ENCODE data around the gene COQ8A. TPM values are rescaled to one million over a fixed set of nuclear protein-coding genes. Genes with fewer than 3 reads are reported as not detected.

COQ8A gene
- 21.0 and 29.7 TPM in 2 replicates for total RNA-seq (ENCODE audit: low replicate concordance)
- long read RNA-seq, transcript COQ8A-201 (15 exons, 2,872 nt) = major isoform, 54 of 65 reads
- long read RNA-seq, partial matches to known transcripts = 6 of 65 reads
- long read RNA-seq, other reads (novel, unspliced or antisense) = 5 of 65 reads

GRCh38 chr1:226940029-226940805, at the start of gene COQ8A:
COQ8A (plus strand) TSS chr1:226940294; CDS start chr1:226961386, 21,092 bp downstream.
- Mint-ChIP-seq H3K36me3 (no peaks in the 10 kb centered on the region), H3K4me1 (ENCODE audit: unreplicated experiment) (peaks cover 43% of the 10 kb centered on the region), H3K4me3 (peak within 1 kb of the TSS; percentile 92), H3K9me3 (peaks cover 5% of the 10 kb centered on the region), H3K27ac (peak within 1 kb of the TSS; percentile 91), H3K27me3 (no peaks in the 10 kb centered on the region)
- no peak for TF ChIP-seq CTCF (conservative IDR thresholded peaks at IDR 0.05)
- peak; percentile 99 for DNase-seq (ENCODE audit: extremely low spot score, unreplicated experiment)

DNA sequence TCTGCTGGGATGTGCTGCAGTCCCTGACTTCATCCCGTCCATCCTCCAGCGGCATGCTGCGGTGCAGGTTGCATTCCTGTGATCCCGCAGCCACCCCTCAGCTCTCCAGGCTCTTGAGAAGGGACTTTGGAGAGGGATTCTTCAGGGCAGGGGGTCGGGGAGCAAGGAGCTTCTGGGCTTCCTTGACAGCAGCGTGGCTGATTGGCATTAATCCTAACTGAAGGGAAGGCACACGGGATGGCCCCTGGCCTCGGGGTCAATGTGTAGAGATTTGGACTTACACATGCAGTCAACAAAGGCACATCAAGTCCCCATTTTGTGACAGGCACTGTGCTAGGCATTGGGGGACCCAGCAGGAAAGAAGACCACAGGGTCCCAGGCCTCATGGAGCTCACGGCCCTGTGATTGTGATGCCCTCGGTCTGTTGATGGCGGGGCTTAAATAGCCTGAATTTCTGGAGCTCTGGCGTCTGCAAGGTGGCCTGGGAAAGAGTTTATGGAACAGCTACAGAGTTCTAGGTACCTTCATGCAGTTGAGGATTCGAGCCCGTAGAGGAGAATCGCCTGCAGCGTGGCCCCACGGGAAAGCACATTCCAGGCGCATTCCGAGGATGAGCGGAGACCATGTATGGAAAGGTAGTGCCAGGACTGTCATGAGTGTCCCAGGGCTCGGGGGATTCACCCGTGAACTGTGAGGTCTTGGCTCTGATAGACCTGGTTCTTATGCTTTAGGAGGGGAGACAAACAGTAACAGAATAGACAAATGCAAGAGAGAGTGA, 49.6 kb upstream of the COQ8A start:
- Mint-ChIP-seq H3K36me3 (peaks cover 7% of the 10 kb centered on the region), H3K9me3 (no peaks in the 10 kb centered on the region), H3K27ac (no peak overlapping the region), H3K27me3 (no peaks in the 10 kb centered on the region), H3K4me3 (no peak overlapping the region), H3K4me1 (ENCODE audit: unreplicated experiment) (no peaks in the 10 kb centered on the region)
- DNase-seq (ENCODE audit: extremely low spot score, unreplicated experiment) = no peak
- no peak for TF ChIP-seq CTCF (conservative IDR thresholded peaks at IDR 0.05)

DNA sequence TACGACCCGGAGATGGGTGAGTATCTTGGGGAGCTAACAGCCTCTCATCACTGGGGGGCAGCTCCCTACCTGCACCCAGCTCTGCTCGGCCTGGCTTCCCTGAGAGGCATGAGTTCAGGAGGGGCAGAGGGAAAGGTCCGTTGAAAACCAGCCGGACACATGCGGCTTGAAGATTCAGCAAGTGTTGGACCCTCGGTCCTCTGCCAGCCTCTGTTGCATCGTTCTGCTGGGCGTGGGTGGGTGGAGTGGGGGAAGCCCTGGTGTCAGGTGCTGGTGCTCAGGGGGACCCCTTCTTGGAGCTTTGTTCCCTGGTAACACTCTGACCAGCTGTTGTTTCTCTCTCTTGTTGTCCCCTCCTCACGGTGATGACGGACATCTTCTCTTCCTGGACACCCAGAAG, 48.7 kb upstream of the COQ8A start:
- Mint-ChIP-seq H3K36me3 (peaks cover 7% of the 10 kb centered on the region), H3K27me3 (no peaks in the 10 kb centered on the region), H3K4me1 (ENCODE audit: unreplicated experiment) (no peaks in the 10 kb centered on the region), H3K9me3 (no peaks in the 10 kb centered on the region), H3K4me3 (no peak overlapping the region), H3K27ac (no peak overlapping the region)
- no peak for DNase-seq (ENCODE audit: extremely low spot score, unreplicated experiment)
- no peak for TF ChIP-seq CTCF (conservative IDR thresholded peaks at IDR 0.05)

DNA sequence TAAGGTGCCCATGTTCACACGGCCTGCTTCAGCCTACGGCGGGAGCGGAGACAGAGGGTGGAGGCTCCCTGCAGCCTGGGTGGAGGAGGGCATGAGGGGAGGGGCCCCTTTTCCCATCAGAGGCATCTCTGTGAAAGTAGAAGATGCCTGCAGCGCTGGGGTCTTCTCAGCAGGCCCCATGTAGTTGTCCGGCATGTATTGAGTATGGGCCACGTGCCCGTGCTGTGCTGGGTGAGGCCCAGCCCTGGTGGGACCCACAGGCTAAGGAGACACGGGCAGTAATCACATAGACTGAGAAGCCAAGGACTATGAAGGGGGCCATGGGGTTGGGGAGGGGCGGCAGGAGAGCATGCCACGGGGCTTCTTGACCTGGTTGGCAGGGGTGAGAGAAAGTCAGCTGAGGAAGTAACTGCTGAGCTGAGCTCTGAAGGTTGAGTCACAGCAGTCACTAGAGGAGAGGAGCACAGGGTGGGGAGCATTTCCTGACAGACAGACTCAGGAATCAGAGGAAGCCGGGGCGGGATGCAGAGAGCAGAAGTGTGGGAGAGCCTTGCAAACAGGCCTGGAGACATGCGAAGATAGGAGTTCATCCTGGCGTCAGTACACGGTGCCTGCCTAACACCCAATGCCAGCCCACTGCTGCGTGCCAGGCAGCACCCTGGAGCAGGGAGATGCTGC, 48.1 kb upstream of the COQ8A start:
- DNase-seq (ENCODE audit: extremely low spot score, unreplicated experiment) = no peak
- Mint-ChIP-seq H3K27me3 (no peaks in the 10 kb centered on the region), H3K9me3 (no peaks in the 10 kb centered on the region), H3K36me3 (peaks cover 10% of the 10 kb centered on the region), H3K4me1 (ENCODE audit: unreplicated experiment) (no peaks in the 10 kb centered on the region), H3K4me3 (no peak overlapping the region), H3K27ac (no peak overlapping the region)
- TF ChIP-seq CTCF (conservative IDR thresholded peaks at IDR 0.05) = no peak

GRCh38 chr1:226892524-226892875, 47.6 kb upstream of the COQ8A start:
- H3K9me3 Mint-ChIP-seq = no peaks in the 10 kb centered on the region
- peaks cover 10% of the 10 kb centered on the region for H3K36me3 Mint-ChIP-seq
- no peaks in the 10 kb centered on the region for H3K27me3 Mint-ChIP-seq
- TF ChIP-seq CTCF (conservative IDR thresholded peaks at IDR 0.05) = no peak
- H3K4me3 Mint-ChIP-seq = no peak overlapping the region
- no peak overlapping the region for H3K27ac Mint-ChIP-seq
- H3K4me1 Mint-ChIP-seq (ENCODE audit: unreplicated experiment) = no peaks in the 10 kb centered on the region
- no peak for DNase-seq (ENCODE audit: extremely low spot score, unreplicated experiment)
